Nephron (organoid): ENCODE measurements around the gene NKAIN1.
A peak's percentile ranks its signal among the peaks of the same experiment; 100 is the strongest.

Experiments used
- H3K27ac Mint-ChIP-seq, 3 experiments: 2 replicates each; pipeline ENCODE4 v1.8.0; 2020; ENCODE audit warnings: mixed read lengths in 3 of 3, mild to moderate bottlenecking in 2 of 3, moderate library complexity in 1 of 3
- H3K27me3 Mint-ChIP-seq: 2 replicates; pipeline ENCODE4 v1.8.0; 2021; ENCODE audit warnings: low read depth, mild to moderate bottlenecking, moderate library complexity, mixed read lengths
- H3K36me3 Mint-ChIP-seq: 2 replicates; pipeline ENCODE4 v1.8.0; 2020; ENCODE audit warnings: low read depth, mixed read lengths
- H3K4me1 Mint-ChIP-seq: 2 replicates; pipeline ENCODE4 v1.8.0; 2020; ENCODE audit warnings: mixed read lengths
- H3K4me3 Mint-ChIP-seq, 3 experiments: 2 replicates each; pipeline ENCODE4 v1.8.0; 2020; ENCODE audit warnings: mild to moderate bottlenecking in 3 of 3, mixed read lengths in 3 of 3, moderate library complexity in 2 of 3
- H3K9me3 Mint-ChIP-seq: 2 replicates; pipeline ENCODE4 v1.8.0; 2020; ENCODE audit warnings: mixed read lengths
- CTCF ChIP-seq, 3 experiments: fragments of 200-600 bp; sonication (generic); IDR thresholded peaks; one replicate each; pipeline ENCODE4 v1.5.0; 2021; ENCODE audit warnings: antibody characterized with exemption in 3 of 3; ENCODE audit not compliant: unreplicated experiment in 3 of 3

Gene NKAIN1

GRCh38 chr1:31238986-31239613 is 587 bp downstream of the NKAIN1 start:
- TF ChIP-seq CTCF (IDR thresholded peaks at IDR 0.05; ENCODE audit: unreplicated experiment in 3 of 3), result no peak
- no peaks in the 10 kb centered on the region for H3K36me3 Mint-ChIP-seq
- peaks cover 69% of the 10 kb centered on the region for H3K27me3 Mint-ChIP-seq
- no peaks in the 10 kb centered on the region for H3K9me3 Mint-ChIP-seq
- H3K4me1 Mint-ChIP-seq, result peaks cover 14% of the 10 kb centered on the region
- H3K27ac Mint-ChIP-seq, result peak overlapping the region in 2 of 3 experiments; percentile 34 to 53
- H3K4me3 Mint-ChIP-seq, result peak overlapping the region; percentile 88 to 92 (median 88)

- H3K36me3 Mint-ChIP-seq, result no peaks in the 10 kb centered on the region
These were observed 1.1 kb downstream of the NKAIN1 start for GRCh38 chr1:31238612-31238985.

GRCh38 chr1:31234870-31235269 is 4.8 kb downstream of the NKAIN1 start:
- no peak overlapping the region for H3K27ac Mint-ChIP-seq
- no peaks in the 10 kb centered on the region for H3K9me3 Mint-ChIP-seq
- no peak for TF ChIP-seq CTCF (IDR thresholded peaks at IDR 0.05; ENCODE audit: unreplicated experiment in 3 of 3)
- peaks cover 43% of the 10 kb centered on the region for H3K27me3 Mint-ChIP-seq
- peaks cover 5% of the 10 kb centered on the region for H3K4me1 Mint-ChIP-seq
- no peak overlapping the region for H3K4me3 Mint-ChIP-seq
- no peaks in the 10 kb centered on the region for H3K36me3 Mint-ChIP-seq

More at GRCh38 chr1:31238612-31238985, 1.1 kb downstream of the NKAIN1 start:
- peaks cover 64% of the 10 kb centered on the region for H3K27me3 Mint-ChIP-seq
- H3K4me1 Mint-ChIP-seq, result peaks cover 14% of the 10 kb centered on the region
- no peaks in the 10 kb centered on the region for H3K9me3 Mint-ChIP-seq
- TF ChIP-seq CTCF (IDR thresholded peaks at IDR 0.05; ENCODE audit: unreplicated experiment in 3 of 3), result no peak
- H3K27ac Mint-ChIP-seq, result peak overlapping the region in 2 of 3 experiments; percentile 34 to 53
- peak overlapping the region; percentile 88 to 92 (median 88) for H3K4me3 Mint-ChIP-seq

GRCh38 chr1:31234123-31234708 is 5.5 kb downstream of the NKAIN1 start:
- peaks cover 41% of the 10 kb centered on the region for H3K27me3 Mint-ChIP-seq
- no peaks in the 10 kb centered on the region for H3K36me3 Mint-ChIP-seq
- H3K4me3 Mint-ChIP-seq, result no peak overlapping the region
- no peak for TF ChIP-seq CTCF (IDR thresholded peaks at IDR 0.05; ENCODE audit: unreplicated experiment in 3 of 3)
- H3K4me1 Mint-ChIP-seq, result peaks cover 5% of the 10 kb centered on the region
- no peak overlapping the region for H3K27ac Mint-ChIP-seq
- no peaks in the 10 kb centered on the region for H3K9me3 Mint-ChIP-seq

- Mint-ChIP-seq H3K4me3 (no peak overlapping the region), H3K4me1 (no peaks in the 10 kb centered on the region), H3K36me3 (no peaks in the 10 kb centered on the region), H3K27ac (no peak overlapping the region), H3K9me3 (no peaks in the 10 kb centered on the region), H3K27me3 (peaks cover 26% of the 10 kb centered on the region)
- no peak for TF ChIP-seq CTCF (IDR thresholded peaks at IDR 0.05; ENCODE audit: unreplicated experiment in 3 of 3)
These were observed 7.0 kb downstream of the NKAIN1 start for GRCh38 chr1:31232689-31233088.

- H3K36me3 Mint-ChIP-seq, result no peaks in the 10 kb centered on the region
- TF ChIP-seq CTCF (IDR thresholded peaks at IDR 0.05; ENCODE audit: unreplicated experiment in 3 of 3), result no peak
- H3K27me3 Mint-ChIP-seq, result peaks cover 17% of the 10 kb centered on the region
- no peak overlapping the region for H3K4me3 Mint-ChIP-seq
- H3K4me1 Mint-ChIP-seq, result no peaks in the 10 kb centered on the region
- H3K27ac Mint-ChIP-seq, result no peak overlapping the region
- no peaks in the 10 kb centered on the region for H3K9me3 Mint-ChIP-seq
These were observed 7.9 kb downstream of the NKAIN1 start for GRCh38 chr1:31231802-31232201.
